Stimulated activated CD4-positive, alpha-beta T cell treated with anti-CD3 and anti-CD28 coated beads, TNF-alpha, amount 100 ng/mL, for 1 hour (primary cell): Measurements from ENCODE around the gene TRIM48.
"Not testable (repeated sequence)": the region's sequence is repeated elsewhere in the genome, so short reads cannot be mapped to it uniquely, and the experiment has no call there.

Experiments
- DNase-seq, 3 donors: peaks; one replicate each; pipeline ENCODE4 v3.0.0-alpha.2; 2020; ENCODE audit warnings: low read depth in 3 of 3, low spot score in 1 of 3

TRIM48 gene

GRCh38 chr11:55261855-55262254 lies at the start of gene TRIM48:
TRIM48 (plus strand) TSS chr11:55262155; CDS start chr11:55262268, 113 bp downstream.
- not testable (repeated sequence) for DNase-seq

GRCh38 chr11:55238316-55238715 lies 23.6 kb upstream of the TRIM48 start:
- DNase-seq, result not testable (repeated sequence)

DNA sequence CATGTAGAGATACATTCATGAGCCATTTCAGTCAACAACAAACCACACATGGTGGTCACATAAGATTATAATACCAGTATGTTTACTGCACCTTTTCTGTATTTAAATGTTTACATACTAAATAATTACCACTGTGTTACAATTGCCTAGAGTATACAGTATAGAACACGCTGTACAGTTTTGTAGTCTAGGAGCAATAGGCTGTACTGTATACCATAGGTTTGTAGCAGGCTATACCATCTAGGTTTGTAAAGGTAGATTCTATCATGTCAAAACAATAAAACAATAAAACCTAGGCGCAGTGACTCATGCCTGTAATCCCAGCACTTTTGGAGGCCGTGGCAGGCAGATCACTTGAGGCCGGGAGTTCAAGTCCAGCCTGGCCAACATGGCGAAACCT lies 1.1 kb downstream of the TRIM48 start:
- DNase-seq, result no peak
